SK-N-SH treated with all-trans-retinoic acid at 6 μM for 48 hours (cell line): ENCODE data around the gene TNK2.
"Not testable (repeated sequence)": the region's sequence is repeated elsewhere in the genome, so short reads cannot be mapped to it uniquely, and the experiment has no call there.

Experiments
- BACH2 ChIP-seq: fragments of 250-450 bp; sonication (Bioruptor Pico); IDR thresholded peaks from 2 replicates; pipeline ENCODE4 v1.9.0; 2021; ENCODE audit warnings: mild to moderate bottlenecking, borderline replicate concordance
- CSDC2 ChIP-seq: fragments of 250-450 bp; sonication (Bioruptor Pico); IDR thresholded peaks from 2 replicates; pipeline ENCODE4 v1.5.0; 2020; ENCODE audit warnings: mild to moderate bottlenecking, moderate library complexity
- CSRNP3 ChIP-seq: fragments of 250-450 bp; sonication (Bioruptor Pico); IDR thresholded peaks from 2 replicates; pipeline ENCODE4 v1.5.1; 2021; ENCODE audit warnings: mild to moderate bottlenecking, moderate library complexity
- ISL1 ChIP-seq: fragments of 250-450 bp; sonication (Bioruptor Pico); IDR thresholded peaks from 2 replicates; pipeline ENCODE4 v2.1.2; 2022; ENCODE audit warnings: mild to moderate bottlenecking, moderate library complexity
- OSR1 ChIP-seq: fragments of 250-450 bp; sonication (Bioruptor Pico); IDR thresholded peaks from 2 replicates; pipeline ENCODE4 v1.8.0; 2022; ENCODE audit warnings: moderate library complexity, mild to moderate bottlenecking, inconsistent platforms
- PPARA ChIP-seq: fragments of 250-450 bp; sonication (Bioruptor Pico); IDR thresholded peaks from 2 replicates; pipeline ENCODE4 v1.5.0; 2020; ENCODE audit warnings: mild to moderate bottlenecking, borderline replicate concordance
- ZNF70 ChIP-seq: fragments of 450-650 bp; formaldehyde crosslinking; IDR thresholded peaks from 2 replicates; pipeline ENCODE4 v1.5.0; 2020; ENCODE audit warnings: mild to moderate bottlenecking, moderate library complexity
- TF ChIP-seq, protein P1 (sequence below): fragments of 250-450 bp; sonication (Bioruptor Pico); IDR thresholded peaks from 2 replicates; pipeline ENCODE4 v1.8.0; 2020; ENCODE audit warnings: mild to moderate bottlenecking, moderate library complexity, borderline replicate concordance

- TF ChIP-seq, protein P1, sequence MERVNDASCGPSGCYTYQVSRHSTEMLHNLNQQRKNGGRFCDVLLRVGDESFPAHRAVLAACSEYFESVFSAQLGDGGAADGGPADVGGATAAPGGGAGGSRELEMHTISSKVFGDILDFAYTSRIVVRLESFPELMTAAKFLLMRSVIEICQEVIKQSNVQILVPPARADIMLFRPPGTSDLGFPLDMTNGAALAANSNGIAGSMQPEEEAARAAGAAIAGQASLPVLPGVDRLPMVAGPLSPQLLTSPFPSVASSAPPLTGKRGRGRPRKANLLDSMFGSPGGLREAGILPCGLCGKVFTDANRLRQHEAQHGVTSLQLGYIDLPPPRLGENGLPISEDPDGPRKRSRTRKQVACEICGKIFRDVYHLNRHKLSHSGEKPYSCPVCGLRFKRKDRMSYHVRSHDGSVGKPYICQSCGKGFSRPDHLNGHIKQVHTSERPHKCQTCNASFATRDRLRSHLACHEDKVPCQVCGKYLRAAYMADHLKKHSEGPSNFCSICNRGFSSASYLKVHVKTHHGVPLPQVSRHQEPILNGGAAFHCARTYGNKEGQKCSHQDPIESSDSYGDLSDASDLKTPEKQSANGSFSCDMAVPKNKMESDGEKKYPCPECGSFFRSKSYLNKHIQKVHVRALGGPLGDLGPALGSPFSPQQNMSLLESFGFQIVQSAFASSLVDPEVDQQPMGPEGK (CRISPR knock-in tag): not testable (repeated sequence)
- not testable (repeated sequence) for TF ChIP-seq CSRNP3; PPARA; OSR1; ISL1 (CRISPR knock-in tag); CSDC2 (CRISPR knock-in tag); ZNF70; BACH2 (CRISPR knock-in tag)
Observed at GRCh38 chr3:195902634-195903033, 5.7 kb downstream of the TNK2 start.
